HL-60 (cell line): ENCODE results near the gene LRRC17.
A peak's percentile ranks its signal among the peaks of the same experiment; 100 is the strongest.

Experiments used
- DNase-seq, 2 experiments: peaks; one replicate each; pipeline ENCODE4 v3.0.0-alpha.2; 2010 to 2020; ENCODE audit warnings: low read depth in 1 of 2, low spot score in 1 of 2
- H3K27ac ChIP-seq: fragments of 250-450 bp; sonication (Bioruptor Pico); replicated peaks from 2 replicates; pipeline ENCODE4 v1.5.1; 2020; ENCODE audit warnings: mild to moderate bottlenecking, moderate library complexity
- H3K27me3 ChIP-seq: fragments of 250-450 bp; sonication (Bioruptor Pico); 2 replicates; pipeline ENCODE4 v1.5.1; 2021; ENCODE audit warnings: mild to moderate bottlenecking, moderate library complexity; ENCODE audit not compliant: insufficient read depth, poor library complexity, severe bottlenecking
- H3K4me3 ChIP-seq: replicated peaks from 2 replicates; pipeline ENCODE4 v1.5.1; 2011; ENCODE audit warnings: mild to moderate bottlenecking, control low read depth, low read length; ENCODE audit not compliant: insufficient read depth
- CTCF ChIP-seq: IDR thresholded peaks from one replicate; pipeline ENCODE4 v1.5.1; 2011; ENCODE audit warnings: low read length, control low read depth, inconsistent platforms; ENCODE audit not compliant: insufficient read depth
- GABPA ChIP-seq: IDR thresholded peaks from 2 replicates; pipeline ENCODE4 v1.6.1; 2012; ENCODE audit warnings: low read depth
- POLR2AphosphoS5 ChIP-seq: IDR thresholded peaks from 2 replicates; pipeline ENCODE4 v1.6.1; 2012; ENCODE audit warnings: low read depth
- SPI1 ChIP-seq: IDR thresholded peaks from 2 replicates; pipeline ENCODE4 v1.6.1; 2012; ENCODE audit warnings: low read depth, mild to moderate bottlenecking, borderline replicate concordance
- TF ChIP-seq, protein P1 (sequence below): IDR thresholded peaks from 2 replicates; pipeline ENCODE4 v1.6.1; 2012; ENCODE audit warnings: low read depth; ENCODE audit not compliant: insufficient replicate concordance

LRRC17 gene

DNA sequence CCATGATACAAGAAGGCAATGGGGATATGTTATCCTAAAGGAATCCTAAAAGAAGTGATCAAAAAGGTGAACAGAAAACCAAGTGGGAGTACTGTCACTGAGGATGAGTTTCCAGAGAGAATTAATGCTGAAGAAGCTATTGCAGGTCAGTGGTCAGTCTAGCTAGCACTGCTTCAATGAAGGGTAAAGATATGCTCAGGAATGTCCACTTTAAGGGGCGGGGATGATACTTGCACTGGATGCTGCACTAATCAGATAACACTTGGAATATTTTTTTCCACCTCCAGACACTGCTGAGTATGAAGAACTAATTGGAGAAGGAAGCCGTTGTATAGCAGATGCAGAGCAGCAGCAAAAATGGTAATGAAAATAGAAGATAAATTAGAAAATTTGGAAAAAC, 75.3 kb downstream of the LRRC17 start:
- no peak for DNase-seq
- no peaks in the 10 kb centered on the region for H3K27me3 ChIP-seq
- TF ChIP-seq GABPA (no peak), SPI1 (no peak), POLR2AphosphoS5 (no peak), CTCF (no peak)
- TF ChIP-seq, protein P1, sequence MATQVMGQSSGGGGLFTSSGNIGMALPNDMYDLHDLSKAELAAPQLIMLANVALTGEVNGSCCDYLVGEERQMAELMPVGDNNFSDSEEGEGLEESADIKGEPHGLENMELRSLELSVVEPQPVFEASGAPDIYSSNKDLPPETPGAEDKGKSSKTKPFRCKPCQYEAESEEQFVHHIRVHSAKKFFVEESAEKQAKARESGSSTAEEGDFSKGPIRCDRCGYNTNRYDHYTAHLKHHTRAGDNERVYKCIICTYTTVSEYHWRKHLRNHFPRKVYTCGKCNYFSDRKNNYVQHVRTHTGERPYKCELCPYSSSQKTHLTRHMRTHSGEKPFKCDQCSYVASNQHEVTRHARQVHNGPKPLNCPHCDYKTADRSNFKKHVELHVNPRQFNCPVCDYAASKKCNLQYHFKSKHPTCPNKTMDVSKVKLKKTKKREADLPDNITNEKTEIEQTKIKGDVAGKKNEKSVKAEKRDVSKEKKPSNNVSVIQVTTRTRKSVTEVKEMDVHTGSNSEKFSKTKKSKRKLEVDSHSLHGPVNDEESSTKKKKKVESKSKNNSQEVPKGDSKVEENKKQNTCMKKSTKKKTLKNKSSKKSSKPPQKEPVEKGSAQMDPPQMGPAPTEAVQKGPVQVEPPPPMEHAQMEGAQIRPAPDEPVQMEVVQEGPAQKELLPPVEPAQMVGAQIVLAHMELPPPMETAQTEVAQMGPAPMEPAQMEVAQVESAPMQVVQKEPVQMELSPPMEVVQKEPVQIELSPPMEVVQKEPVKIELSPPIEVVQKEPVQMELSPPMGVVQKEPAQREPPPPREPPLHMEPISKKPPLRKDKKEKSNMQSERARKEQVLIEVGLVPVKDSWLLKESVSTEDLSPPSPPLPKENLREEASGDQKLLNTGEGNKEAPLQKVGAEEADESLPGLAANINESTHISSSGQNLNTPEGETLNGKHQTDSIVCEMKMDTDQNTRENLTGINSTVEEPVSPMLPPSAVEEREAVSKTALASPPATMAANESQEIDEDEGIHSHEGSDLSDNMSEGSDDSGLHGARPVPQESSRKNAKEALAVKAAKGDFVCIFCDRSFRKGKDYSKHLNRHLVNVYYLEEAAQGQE: no peak
- no peak overlapping the region for H3K27ac ChIP-seq
- no peak overlapping the region for H3K4me3 ChIP-seq

DNA sequence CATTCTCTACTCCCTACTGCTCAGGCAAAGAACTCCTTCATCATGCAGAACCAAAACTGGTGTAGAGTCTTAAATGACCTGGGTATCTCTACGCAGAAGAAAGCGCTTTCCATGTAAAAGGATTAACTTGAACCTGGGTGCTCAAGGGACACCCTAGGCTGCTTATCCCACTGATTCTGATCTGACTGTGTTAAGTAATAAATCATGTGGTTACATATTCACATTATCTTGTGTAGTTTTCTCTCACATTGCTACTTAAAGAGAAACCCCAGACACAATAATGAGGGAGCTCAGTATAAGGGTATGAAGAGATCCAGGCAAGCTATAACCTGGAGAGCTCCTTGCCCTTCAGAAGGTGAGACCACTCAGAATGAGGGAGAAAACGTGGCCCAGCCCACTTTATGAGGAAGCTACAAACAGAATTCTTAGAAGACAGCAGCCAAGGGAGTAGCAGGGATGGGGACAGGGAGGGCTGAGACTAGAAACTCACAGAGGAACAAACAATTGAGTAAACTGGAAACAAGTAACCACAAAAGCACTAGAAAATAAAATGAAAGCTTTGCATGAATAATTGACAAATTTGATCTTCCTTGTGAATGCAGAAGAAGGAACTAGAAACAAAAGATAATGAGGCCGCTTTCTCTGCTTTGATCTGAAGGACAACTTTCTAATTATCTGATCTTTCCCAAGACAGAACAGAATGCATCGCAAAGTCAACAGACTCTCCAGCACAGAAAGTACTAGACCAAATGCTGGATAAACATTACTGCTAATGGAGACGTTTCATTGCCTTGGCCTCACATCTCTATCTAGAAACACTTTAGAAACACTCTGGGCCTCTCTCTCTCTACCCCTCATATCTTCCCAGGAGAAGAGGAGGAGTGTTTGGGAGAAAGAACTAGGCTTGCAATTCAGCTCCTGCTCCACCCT, 76.1 kb downstream of the LRRC17 start:
- Histone ChIP-seq H3K27me3 (no peaks in the 10 kb centered on the region), H3K27ac (peak overlapping the region; percentile 39; the same call in 1 of the 2 replicates), H3K4me3 (no peak overlapping the region)
- TF ChIP-seq SPI1: no peak
- TF ChIP-seq, protein P1: no peak
- peak in 1 of 2 experiments; percentile 37 for DNase-seq

GRCh38 chr7:102990642-102991041, 77.8 kb downstream of the LRRC17 start:
- TF ChIP-seq, protein P1: no peak
- TF ChIP-seq SPI1 (no peak), GABPA (no peak), POLR2AphosphoS5 (no peak), CTCF (no peak)
- H3K27ac ChIP-seq: peak overlapping the region; percentile 60
- H3K4me3 ChIP-seq: no peak overlapping the region
- no peaks in the 10 kb centered on the region for H3K27me3 ChIP-seq
- no peak for DNase-seq
